HCT116 (cell line): Measurements from ENCODE around the gene OR6C2. TPM values are rescaled to one million over a fixed set of nuclear protein-coding genes. Genes with fewer than 3 reads are reported as not detected.
"Not testable (repeated sequence)": the region's sequence is repeated elsewhere in the genome, so short reads cannot be mapped to it uniquely, and the experiment has no call there.

Source experiments
- ATAC-seq: fragments of 200-7000 bp; cut with Tn5 transposase; 2 replicates; pipeline ENCODE4 v1.9.1; 2020; ENCODE audit warnings: mild to moderate bottlenecking, moderate library complexity
- BruUV-seq: library from RNA; stranded (reverse); fragments of 400-500 nt; replicated peaks from 2 replicates; lab custom pipeline; 2021; lab: Mats Ljungman, UMichigan
- CTCF ChIA-PET: fragments of 300-600 bp; sonication (Branson Sonifier 250); formaldehyde crosslinking; loops from one replicate; lab custom pipeline; 2021; ENCODE audit warnings: antibody characterized with exemption; lab: Charles Lee
- POLR2A ChIA-PET: fragments of 300-600, 350-600 bp; sonication (Branson Sonifier 250); formaldehyde crosslinking; loops from one replicate; lab custom pipeline; 2021; ENCODE audit warnings: antibody characterized with exemption; lab: Charles Lee
- RAD21 ChIA-PET, 2 experiments: fragments of 300-600 bp; sonication (Branson Sonifier 250); formaldehyde crosslinking; loops; one replicate each; lab custom pipeline; 2023; ENCODE audit warnings: low total read pairs in 2 of 2; ENCODE audit not compliant: uncharacterized antibody in 2 of 2, unreplicated experiment in 2 of 2, low non-redundant PET in 1 of 2; lab: Charles Lee
- DNase-seq: peaks from one replicate; pipeline ENCODE4 v3.0.0-alpha.2; 2010; ENCODE audit warnings: low read depth, low spot score
- H2AFZ ChIP-seq: fragments of 200-600 bp; shearing (Covaris generic), sonication (generic); 2 replicates; pipeline ENCODE4 v1.6.1; 2017; ENCODE audit warnings: low read depth, mixed run types, mixed read lengths, antibody characterized with exemption, low read length; ENCODE audit not compliant: poor library complexity, severe bottlenecking
- H3K27ac ChIP-seq: 2 replicates; pipeline ENCODE4 v1.5.1; 2012; ENCODE audit warnings: low read depth, low read length
- H3K27me3 ChIP-seq: fragments of 200-600 bp; sonication (generic); 2 replicates; pipeline ENCODE4 v1.6.1; 2016; ENCODE audit warnings: mixed run types, low read length, mixed read lengths; ENCODE audit not compliant: insufficient read depth
- H3K36me3 ChIP-seq, 2 experiments: fragments of 200-500 bp in 1 of 2; fragments of 200-600 bp in 1 of 2; sonication (Bioruptor generic) in 1 of 2; sonication (generic) in 1 of 2; 2 replicates each; pipeline versions ENCODE4 v1.5.1 to v1.6.1; 2014 to 2016; ENCODE audit warnings: low read length in 2 of 2, inconsistent platforms in 1 of 2, mixed read lengths in 1 of 2, mixed run types in 1 of 2; ENCODE audit not compliant: insufficient read depth in 2 of 2, control insufficient read depth in 1 of 2
- H3K4me1 ChIP-seq, 2 experiments: fragments of 200-600 bp in 1 of 2; sonication (generic) in 1 of 2; 2 replicates each; pipeline versions ENCODE4 v1.5.1 to v1.6.1; 2012 to 2017; ENCODE audit warnings: low read length in 2 of 2, inconsistent platforms in 1 of 2, mild to moderate bottlenecking in 1 of 2, mixed read lengths in 1 of 2, mixed run types in 1 of 2, moderate library complexity in 1 of 2; ENCODE audit not compliant: insufficient read depth in 2 of 2, control insufficient read depth in 1 of 2
- H3K4me2 ChIP-seq: fragments of 200-600 bp; sonication (generic); 2 replicates; pipeline ENCODE4 v1.6.1; 2017; ENCODE audit warnings: mixed run types, low read length, mixed read lengths
- H3K4me3 ChIP-seq, 2 experiments: fragments of 200-600 bp in 1 of 2; sonication (generic) in 1 of 2; replicated peaks in 1 of 2; 2 replicates each; pipeline ENCODE4 v1.5.1; 2011 to 2016; ENCODE audit warnings: low read length in 2 of 2, control low read depth in 1 of 2, low read depth in 1 of 2, mild to moderate bottlenecking in 1 of 2, mixed read lengths in 1 of 2, mixed run types in 1 of 2
- H3K79me2 ChIP-seq: fragments of 200-600 bp; sonication (generic); 2 replicates; pipeline ENCODE4 v1.6.1; 2017; ENCODE audit warnings: mild to moderate bottlenecking, mixed run types, low read length, moderate library complexity, mixed read lengths; ENCODE audit not compliant: insufficient read depth
- H3K9ac ChIP-seq: fragments of 200-600 bp; sonication (generic); 2 replicates; pipeline ENCODE4 v1.6.1; 2016; ENCODE audit warnings: low read length, mixed read lengths
- H3K9me2 ChIP-seq: fragments of 200-600 bp; sonication (generic), shearing (Covaris generic); 2 replicates; pipeline ENCODE4 v1.6.1; 2017; ENCODE audit warnings: mixed run types, mild to moderate bottlenecking, moderate library complexity; ENCODE audit not compliant: insufficient read depth
- H3K9me3 ChIP-seq, 2 experiments: fragments of 200-500 bp in 1 of 2; fragments of 200-600 bp in 1 of 2; sonication (Bioruptor generic) in 1 of 2; sonication (generic) in 1 of 2; 2 replicates each; pipeline ENCODE4 v1.6.1; 2014 to 2017; ENCODE audit warnings: low read length in 2 of 2, mixed read lengths in 2 of 2, inconsistent platforms in 1 of 2, low read depth in 1 of 2, mild to moderate bottlenecking in 1 of 2, mixed run types in 1 of 2, moderate library complexity in 1 of 2; ENCODE audit not compliant: control insufficient read depth in 1 of 2, insufficient read depth in 1 of 2
- H4K20me1 ChIP-seq: fragments of 200-600 bp; sonication (generic), shearing (Covaris generic); 2 replicates; pipeline ENCODE4 v1.6.1; 2017; ENCODE audit warnings: mixed run types, mild to moderate bottlenecking, moderate library complexity; ENCODE audit not compliant: insufficient read depth
- CTCF ChIP-seq, 3 experiments: fragments of 200-600 bp in 1 of 3; sonication (generic) in 1 of 3; IDR thresholded peaks in 2 of 3; conservative IDR thresholded peaks in 1 of 3; 2 replicates each; pipeline ENCODE4 v1.5.1; 2012 to 2017; ENCODE audit warnings: low read depth in 2 of 3, low read length in 2 of 3, antibody characterized with exemption in 1 of 3, borderline replicate concordance in 1 of 3, control low read depth in 1 of 3, mild to moderate bottlenecking in 1 of 3, mixed read lengths in 1 of 3, mixed run types in 1 of 3, moderate library complexity in 1 of 3; ENCODE audit not compliant: insufficient read depth in 1 of 3
- EZH2phosphoT487 ChIP-seq: fragments of 200-600 bp; IDR thresholded peaks from 2 replicates; pipeline ENCODE4 v1.6.1; 2018; ENCODE audit warnings: antibody characterized with exemption, borderline replicate concordance
- FOSL1 ChIP-seq: IDR thresholded peaks from 2 replicates; pipeline ENCODE4 v1.6.1; 2012; ENCODE audit warnings: low read depth
- RAD21 ChIP-seq: IDR thresholded peaks from 2 replicates; pipeline ENCODE4 v1.6.1; 2012; ENCODE audit warnings: low read depth, mild to moderate bottlenecking
- SRF ChIP-seq: IDR thresholded peaks from 2 replicates; pipeline ENCODE4 v1.6.1; 2012; ENCODE audit warnings: low read depth
- YY1 ChIP-seq: IDR thresholded peaks from 2 replicates; pipeline ENCODE4 v1.6.1; 2011; ENCODE audit warnings: low read length, low read depth, moderate library complexity, mild to moderate bottlenecking; ENCODE audit not compliant: insufficient replicate concordance; ENCODE audit errors: extremely low read depth
- ZBTB33 ChIP-seq: IDR thresholded peaks from 2 replicates; pipeline ENCODE4 v1.6.1; 2011; ENCODE audit warnings: mild to moderate bottlenecking, low read length, moderate library complexity; ENCODE audit not compliant: insufficient replicate concordance; ENCODE audit errors: extremely low read depth
- ZFX ChIP-seq: fragments of 450-650 bp; IDR thresholded peaks from 2 replicates; pipeline ENCODE4 v1.6.1; 2017
- ZNF274 ChIP-seq: fragments of 200-500 bp; sonication (Bioruptor generic); IDR thresholded peaks from 2 replicates; pipeline ENCODE4 v1.6.1; 2014; ENCODE audit warnings: mild to moderate bottlenecking, low read depth, low read length, inconsistent platforms
- intact Hi-C: fragments of 100-400 bp; cut with micrococcal nuclease; formaldehyde crosslinking; loops from 2 replicates; pipeline ENCODE4 v1.10.0; 2022
- total RNA-seq: library from RNA; stranded (reverse); gene quantifications from one replicate; pipeline ENCODE4 v1.2.1, GENCODE V29; 2021; ENCODE audit not compliant: unreplicated experiment

The OR6C2 gene
- total RNA-seq, 1 experiment from 2014 or later = not detected

- no peak for TF ChIP-seq ZBTB33
- no peak for TF ChIP-seq FOSL1
- TF ChIP-seq EZH2phosphoT487 = no peak
- TF ChIP-seq ZFX = no peak
- TF ChIP-seq RAD21 = peak; percentile 31; the same call in 1 of the 2 replicates
- peak in 1 of 3 experiments; percentile 17; a peak in 1 of 6 replicates for TF ChIP-seq CTCF (IDR thresholded peaks at IDR 0.05 in 2 of 3, conservative IDR thresholded peaks at IDR 0.05 in 1 of 3; ENCODE audit: borderline replicate concordance in 1 of 3, insufficient read depth in 1 of 3, low read depth in 2 of 3, low read length in 2 of 3)
- no peak for TF ChIP-seq SRF
These were observed 2.5 kb downstream of the OR6C2 start (continued) for GRCh38 chr12:55446326-55446725.

- DNase-seq (no peak), ATAC-seq (no peak)
- H3K27me3 ChIP-seq = peaks cover 10% of the 10 kb centered on the region
- ChIA-PET CTCF (no interaction called here), POLR2A (no interaction called here), RAD21 (no interaction called here)
- no peak overlapping the region for H3K4me2 ChIP-seq
- no peaks in the 10 kb centered on the region for H3K9me3 ChIP-seq
- no peaks in the 10 kb centered on the region for H4K20me1 ChIP-seq
- no TSS peak for BruUV-seq
- H3K9ac ChIP-seq = no peak overlapping the region
- H3K79me2 ChIP-seq = no peaks in the 10 kb centered on the region
- no peak overlapping the region for H3K27ac ChIP-seq
- H2AFZ ChIP-seq = no peak overlapping the region
- no peaks in the 10 kb centered on the region for H3K36me3 ChIP-seq
- H3K4me1 ChIP-seq = no peaks in the 10 kb centered on the region
- TF ChIP-seq YY1 (no peak), FOSL1 (no peak), ZNF274 (no peak), EZH2phosphoT487 (no peak), CTCF (IDR thresholded peaks at IDR 0.05 in 2 of 3, conservative IDR thresholded peaks at IDR 0.05 in 1 of 3; ENCODE audit: borderline replicate concordance in 1 of 3, insufficient read depth in 1 of 3, low read depth in 2 of 3, low read length in 2 of 3) (no peak)
- intact Hi-C loops = no loop called here
- H3K4me3 ChIP-seq = no peak overlapping the region
- H3K9me2 ChIP-seq = no peaks in the 10 kb centered on the region
These were observed 4.9 kb downstream of the OR6C2 start for GRCh38 chr12:55448825-55449224.

GRCh38 chr12:55464926-55465325, 21.1 kb downstream of the OR6C2 start:
- RAD21 ChIA-PET, POLR2A ChIA-PET, H3K4me2 ChIP-seq, H3K9ac ChIP-seq, H3K9me3 ChIP-seq, H3K9me2 ChIP-seq, H2AFZ ChIP-seq, DNase-seq, H3K36me3 ChIP-seq, H4K20me1 ChIP-seq, BruUV-seq, H3K4me1 ChIP-seq, H3K4me3 ChIP-seq, CTCF ChIA-PET, ATAC-seq, H3K79me2 ChIP-seq, intact Hi-C loops, H3K27ac ChIP-seq: not testable (repeated sequence)
- peaks cover 19% of the 10 kb centered on the region; the same call in 1 of the 2 replicates for H3K27me3 ChIP-seq
